Breast epithelium (tissue), 3 donors: ENCODE results near the gene KIFC1.

Experiments
- POLR2A ChIP-seq: fragments of 450-650 bp; IDR thresholded peaks from one replicate; pipeline ENCODE4 v1.6.1; 2016; ENCODE audit warnings: antibody characterized with exemption, mild to moderate bottlenecking, moderate library complexity
- POLR2AphosphoS5 ChIP-seq, 3 donors: sonication (generic); formaldehyde crosslinking; IDR thresholded peaks; one replicate each; pipeline ENCODE4 v1.6.1; 2017; ENCODE audit warnings: antibody characterized with exemption in 3 of 3
- TF ChIP-seq, protein P1 (sequence below), 3 donors: fragments of 450-650 bp; IDR thresholded peaks; one replicate each; pipeline ENCODE4 v1.5.1; 2016 to 2017; ENCODE audit warnings: antibody characterized with exemption in 3 of 3, mild to moderate bottlenecking in 3 of 3, moderate library complexity in 3 of 3

DNA sequence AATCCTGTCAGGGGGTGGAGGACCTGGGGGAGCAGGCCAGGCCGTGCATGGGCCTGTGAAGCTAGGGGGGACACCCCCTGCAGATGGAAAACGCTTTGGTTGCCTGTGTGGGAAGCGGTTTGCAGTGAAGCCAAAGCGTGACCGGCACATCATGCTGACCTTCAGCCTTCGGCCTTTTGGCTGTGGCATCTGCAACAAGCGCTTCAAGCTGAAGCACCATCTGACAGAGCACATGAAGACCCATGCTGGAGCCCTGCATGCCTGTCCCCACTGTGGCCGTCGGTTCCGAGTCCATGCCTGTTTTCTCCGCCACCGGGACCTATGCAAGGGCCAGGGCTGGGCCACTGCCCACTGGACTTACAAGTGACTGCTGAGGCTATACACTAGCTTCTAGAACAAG is 64.5 kb downstream of the KIFC1 start:
- TF ChIP-seq POLR2A: no peak
- TF ChIP-seq, protein P1, sequence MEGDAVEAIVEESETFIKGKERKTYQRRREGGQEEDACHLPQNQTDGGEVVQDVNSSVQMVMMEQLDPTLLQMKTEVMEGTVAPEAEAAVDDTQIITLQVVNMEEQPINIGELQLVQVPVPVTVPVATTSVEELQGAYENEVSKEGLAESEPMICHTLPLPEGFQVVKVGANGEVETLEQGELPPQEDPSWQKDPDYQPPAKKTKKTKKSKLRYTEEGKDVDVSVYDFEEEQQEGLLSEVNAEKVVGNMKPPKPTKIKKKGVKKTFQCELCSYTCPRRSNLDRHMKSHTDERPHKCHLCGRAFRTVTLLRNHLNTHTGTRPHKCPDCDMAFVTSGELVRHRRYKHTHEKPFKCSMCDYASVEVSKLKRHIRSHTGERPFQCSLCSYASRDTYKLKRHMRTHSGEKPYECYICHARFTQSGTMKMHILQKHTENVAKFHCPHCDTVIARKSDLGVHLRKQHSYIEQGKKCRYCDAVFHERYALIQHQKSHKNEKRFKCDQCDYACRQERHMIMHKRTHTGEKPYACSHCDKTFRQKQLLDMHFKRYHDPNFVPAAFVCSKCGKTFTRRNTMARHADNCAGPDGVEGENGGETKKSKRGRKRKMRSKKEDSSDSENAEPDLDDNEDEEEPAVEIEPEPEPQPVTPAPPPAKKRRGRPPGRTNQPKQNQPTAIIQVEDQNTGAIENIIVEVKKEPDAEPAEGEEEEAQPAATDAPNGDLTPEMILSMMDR (IDR thresholded peaks at IDR 0.05): no peak
- no peak for TF ChIP-seq POLR2AphosphoS5 (IDR thresholded peaks at IDR 0.05)
